WI38 (cell line): Measurements from ENCODE around the gene SPTAN1.

ENCODE experiments used
- H3K4me3 ChIP-seq: 2 replicates; pipeline ENCODE4 v1.5.1; 2011; ENCODE audit warnings: low read depth, mild to moderate bottlenecking, control low read depth, low read length
- CTCF ChIP-seq: IDR thresholded peaks from 2 replicates; pipeline ENCODE4 v1.5.1; 2012; ENCODE audit warnings: low read depth, mild to moderate bottlenecking, control low read depth, low read length

Gene SPTAN1

GRCh38 chr9:128554155-128554862 lies 1.9 kb downstream of the SPTAN1 start:
- H3K4me3 ChIP-seq = peak overlapping the region; percentile 91
- TF ChIP-seq CTCF = no peak

GRCh38 chr9:128555180-128555721 lies 2.9 kb downstream of the SPTAN1 start:
- TF ChIP-seq CTCF = no peak
- H3K4me3 ChIP-seq = peak overlapping the region; percentile 91

GRCh38 chr9:128556276-128556675 lies 3.9 kb downstream of the SPTAN1 start:
- no peak overlapping the region for H3K4me3 ChIP-seq
- no peak for TF ChIP-seq CTCF

GRCh38 chr9:128556926-128557634 lies 4.7 kb downstream of the SPTAN1 start:
- no peak overlapping the region for H3K4me3 ChIP-seq
- TF ChIP-seq CTCF = no peak

GRCh38 chr9:128558431-128559310 lies 6.3 kb downstream of the SPTAN1 start:
- H3K4me3 ChIP-seq = peak overlapping the region; percentile 44
- TF ChIP-seq CTCF = no peak

- TF ChIP-seq CTCF = no peak
- no peak overlapping the region for H3K4me3 ChIP-seq
Measured at GRCh38 chr9:128565578-128565977, 13.2 kb downstream of the SPTAN1 start.
